K562 (cell line): ENCODE measurements around the gene TRAF3. TPM values are rescaled to one million over a fixed set of nuclear protein-coding genes. Genes with fewer than 3 reads are reported as not detected.

Experiments used
- ATAC-seq: fragments of 200-7000 bp; cut with Tn5 transposase; 3 replicates; pipeline ENCODE4 v1.9.1; 2020; ENCODE audit warnings: moderate library complexity
- BruUV-seq: library from RNA; stranded (reverse); fragments of 400-500 nt; replicated peaks from 2 replicates; lab custom pipeline; 2021; lab: Mats Ljungman, UMichigan
- CTCF ChIA-PET: fragments of 300-600 bp; formaldehyde crosslinking; extraction: SDS; loops from one replicate; lab custom pipeline; 2021; ENCODE audit warnings: low intra/inter-chr PET ratio; lab: Yijun Ruan, JAX
- POLR2A ChIA-PET: fragments of 300-600, 350-650 bp; sonication (Branson Sonifier 250); formaldehyde crosslinking; extraction: SDS; loops from one replicate; lab custom pipeline; 2021; ENCODE audit warnings: antibody characterized with exemption, inconsistent platforms; lab: Yijun Ruan, JAX
- DNase-seq, 4 experiments: peaks; one replicate each; pipeline versions ENCODE4 v3.0.0 to v3.0.0-alpha.2; 2011 to 2018; ENCODE audit warnings: low spot score in 3 of 4, mixed read lengths in 3 of 4; ENCODE audit errors: extremely low read depth in 1 of 4
- FAIRE-seq: peaks from 2 replicates; lab custom pipeline; 2011; peaks lifted over from hg19 to GRCh38; lab: Jason Lieb, UNC
- H2AFZ ChIP-seq: 2 replicates; pipeline ENCODE4 v1.6.0; 2011; ENCODE audit warnings: low read depth, low read length, control low read depth, inconsistent platforms
- H3K27ac ChIP-seq: fragments of 200-600 bp; 3 replicates; pipeline ENCODE4 v1.8.0; 2011; ENCODE audit warnings: low read depth, mild to moderate bottlenecking, control low read depth, inconsistent platforms, low read length, moderate library complexity, mixed read lengths; ENCODE audit errors: extremely low read depth
- H3K27me3 ChIP-seq, 2 experiments: fragments of 300-600 bp in 1 of 2; 2 replicates in 1 of 2; 3 replicates in 1 of 2; pipeline versions ENCODE4 v1.6.0 to v1.8.0; 2011; ENCODE audit warnings: inconsistent platforms in 2 of 2, low read length in 2 of 2, mild to moderate bottlenecking in 1 of 2, mixed read lengths in 1 of 2, moderate library complexity in 1 of 2; ENCODE audit not compliant: control insufficient read depth in 2 of 2, insufficient read depth in 2 of 2
- H3K36me3 ChIP-seq: fragments of 300-600 bp; 3 replicates; pipeline ENCODE4 v1.8.0; 2011; ENCODE audit warnings: mild to moderate bottlenecking, low read length, inconsistent platforms; ENCODE audit not compliant: control insufficient read depth, insufficient read depth
- H3K4me1 ChIP-seq, 2 experiments: fragments of 200-600 bp in 1 of 2; replicated peaks in 1 of 2; 2 replicates in 1 of 2; 3 replicates in 1 of 2; pipeline versions ENCODE4 v1.5.1 to v1.8.0; 2011; ENCODE audit warnings: inconsistent platforms in 2 of 2, low read length in 2 of 2, mild to moderate bottlenecking in 1 of 2, mixed read lengths in 1 of 2, moderate library complexity in 1 of 2; ENCODE audit not compliant: control insufficient read depth in 2 of 2, insufficient read depth in 2 of 2
- H3K4me2 ChIP-seq: 2 replicates; pipeline ENCODE4 v1.6.1; 2011; ENCODE audit warnings: low read length, control low read depth, inconsistent platforms, mixed read lengths; ENCODE audit not compliant: insufficient read depth
- H3K4me3 ChIP-seq: fragments of 200-600 bp; sonication (generic), shearing (Covaris generic); 2 replicates; pipeline ENCODE4 v1.5.1; 2016; ENCODE audit warnings: control low read depth, inconsistent platforms
- H3K79me2 ChIP-seq: fragments of 200-600 bp; 3 replicates; pipeline ENCODE4 v1.8.0; 2011; ENCODE audit warnings: low read length, inconsistent platforms; ENCODE audit not compliant: control insufficient read depth, insufficient read depth
- H3K9ac ChIP-seq, 2 experiments: 2 replicates each; pipeline versions ENCODE4 v1.6.0 to v1.6.1; 2011; ENCODE audit warnings: low read depth in 2 of 2, low read length in 2 of 2, control low read depth in 1 of 2, inconsistent platforms in 1 of 2, mild to moderate bottlenecking in 1 of 2, mixed read lengths in 1 of 2; ENCODE audit not compliant: insufficient read depth in 1 of 2
- H3K9me1 ChIP-seq: one replicate; pipeline ENCODE4 v1.6.0; 2011; ENCODE audit warnings: inconsistent platforms, mild to moderate bottlenecking, low read length, moderate library complexity; ENCODE audit not compliant: control insufficient read depth, insufficient read depth
- H3K9me3 ChIP-seq: replicated peaks from 2 replicates; pipeline ENCODE4 v1.5.1; 2011; ENCODE audit warnings: low read depth, low read length, inconsistent platforms; ENCODE audit not compliant: control insufficient read depth, insufficient read depth
- H4K20me1 ChIP-seq: replicated peaks from 2 replicates; pipeline ENCODE4 v1.6.1; 2011; ENCODE audit warnings: low read length, inconsistent platforms, mixed read lengths; ENCODE audit not compliant: control insufficient read depth, insufficient read depth
- HDAC3 ChIP-seq: fragments of 450-650 bp; IDR thresholded peaks from 2 replicates; pipeline ENCODE4 v1.6.1; 2018; ENCODE audit warnings: borderline replicate concordance, mild to moderate bottlenecking, moderate library complexity; ENCODE audit not compliant: partially characterized antibody
- KLF10 ChIP-seq: fragments of 250-450 bp; sonication (Bioruptor Pico); IDR thresholded peaks from 2 replicates; pipeline ENCODE4 v1.6.1; 2021; ENCODE audit warnings: matching md5 sums
- POLR2A ChIP-seq: fragments of 450-650 bp; conservative IDR thresholded peaks from 2 replicates; pipeline ENCODE4 v1.6.1; 2016
- POLR3G ChIP-seq: IDR thresholded peaks from 2 replicates; pipeline ENCODE4 v1.6.1; 2011; ENCODE audit not compliant: insufficient read length, insufficient replicate concordance; ENCODE audit errors: extremely low read depth
- SMAD3 ChIP-seq: fragments of 450-650 bp; formaldehyde crosslinking; conservative IDR thresholded peaks from 2 replicates; pipeline ENCODE4 v1.4.0; 2020; ENCODE audit warnings: mild to moderate bottlenecking
- SREBF2 ChIP-seq: sonication (generic); formaldehyde crosslinking; IDR thresholded peaks from 2 replicates; pipeline ENCODE4 v1.4.0; 2020; ENCODE audit warnings: mild to moderate bottlenecking, missing genetic modification reagents
- TAL1 ChIP-seq: fragments of 450-650 bp; IDR thresholded peaks from 2 replicates; pipeline ENCODE4 v1.6.1; 2016; ENCODE audit warnings: mild to moderate bottlenecking
- WHSC1 ChIP-seq: IDR thresholded peaks from one replicate; pipeline ENCODE4 v1.6.1; 2012; ENCODE audit warnings: low read length, control low read depth, inconsistent platforms
- ZSCAN29 ChIP-seq: fragments of 450-650 bp; IDR thresholded peaks from 2 replicates; pipeline ENCODE4 v1.6.1; 2017
- WGBS: fragments of 100-300 bp; shearing (Covaris generic); methylation state at CpG from one replicate; pipeline ENCODE4 v1.1.6; 2016; ENCODE audit warnings: low coverage, mixed read lengths; ENCODE audit not compliant: insufficient coverage; ENCODE audit errors: missing lambda C conversion rate; 5-methylcytosine and 5-hydroxymethylcytosine counted together
- in situ Hi-C: fragments of 300-500 bp; cut with MboI; formaldehyde crosslinking; loops from 4 replicates; pipeline ENCODE4 v1.15.0; 2018; ENCODE audit warnings: inconsistent platforms, mixed read lengths
- intact Hi-C: fragments of 100-400 bp; cut with micrococcal nuclease; formaldehyde crosslinking; loops from 2 replicates; pipeline ENCODE4 v1.14.2; 2022
- polyA plus RNA-seq, 8 experiments: library from polyadenylated mRNA; depleted of rRNA in 4 of 8; stranded (reverse) in 5 of 8; unstranded in 3 of 8; fragments of >200 nt; fragmentation: Nextera tagmentation in 2 of 8; fragmentation: Illumina TruSeq in 1 of 8; extraction: Ambion mirVana in 2 of 8; extraction: Trizol in 1 of 8; gene quantifications; 2 replicates each; pipeline versions ENCODE4 v1.2.1 to v1.2.3, GENCODE V29; 2011 to 2014; ENCODE audit warnings: inconsistent platforms in 1 of 8, missing spikeins in 1 of 8
- total RNA-seq, 7 experiments: library from RNA; depleted of rRNA in 6 of 7; stranded (reverse); fragments of >200 nt in 6 of 7; fragmentation: Illumina TruSeq in 2 of 7; extraction: Trizol in 2 of 7; gene quantifications; 2 replicates each; pipeline versions ENCODE4 v1.2.1 to v1.2.3, GENCODE V29; 2011 to 2021; ENCODE audit warnings: low replicate concordance in 1 of 7
- TF ChIP-seq, protein P1 (sequence below): fragments of 450-650 bp; formaldehyde crosslinking; IDR thresholded peaks from 2 replicates; pipeline ENCODE4 v1.4.0; 2020; ENCODE audit warnings: mild to moderate bottlenecking, mixed read lengths
- TF ChIP-seq, protein P2 (sequence below): fragments of 250-450 bp; sonication (Bioruptor Pico); IDR thresholded peaks from 2 replicates; pipeline ENCODE4 v1.4.0; 2020; ENCODE audit warnings: borderline replicate concordance

The TRAF3 gene
- total and polyA plus RNA-seq, 9 of the 15 experiments (the other 6 are each of a cell fraction or from before 2014, with no cell fraction given): 0.52 to 21.3 (median 9.9) TPM

DNA sequence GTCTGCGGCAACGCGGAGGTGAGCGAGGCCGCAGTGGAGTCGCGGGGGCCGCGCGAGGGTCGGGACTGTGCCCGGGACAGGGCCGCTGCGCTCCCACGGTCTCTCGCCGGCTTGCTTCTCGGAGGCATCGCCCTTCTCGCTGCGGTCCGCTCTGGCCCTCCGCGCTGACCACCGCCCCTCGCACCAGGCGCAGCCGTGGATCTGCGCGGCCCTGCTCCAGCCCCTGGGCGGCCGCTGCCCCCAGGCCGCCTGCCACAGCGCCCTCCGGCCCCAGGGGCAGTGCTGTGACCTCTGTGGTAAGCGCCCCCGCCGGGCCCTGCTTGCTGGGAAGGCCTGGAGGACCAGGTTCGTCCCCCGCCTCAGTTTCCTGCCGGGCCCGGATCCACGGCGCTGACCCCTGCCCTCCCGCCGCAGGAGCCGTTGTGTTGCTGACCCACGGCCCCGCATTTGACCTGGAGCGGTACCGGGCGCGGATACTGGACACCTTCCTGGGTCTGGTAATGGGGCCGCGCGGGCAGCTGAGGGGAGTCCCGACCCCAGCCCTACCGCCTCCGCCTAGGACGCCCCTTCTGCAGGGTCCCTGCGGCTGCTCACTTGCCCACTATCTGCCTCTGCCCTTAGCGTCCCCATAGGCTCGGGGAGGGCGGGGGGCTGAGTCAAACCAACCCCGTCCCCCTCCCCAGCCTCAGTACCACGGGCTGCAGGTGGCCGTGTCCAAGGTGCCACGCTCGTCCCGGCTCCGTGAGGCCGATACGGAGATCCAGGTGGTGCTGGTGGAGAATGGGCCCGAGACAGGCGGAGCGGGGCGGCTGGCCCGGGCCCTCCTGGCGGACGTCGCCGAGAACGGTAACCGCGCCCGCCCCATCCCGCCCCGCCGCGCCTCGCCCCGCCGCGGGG, 152.2 kb downstream of the TRAF3 start:
- WGBS: 95% methylated on average over 11 of the region's 94 CpGs
- POLR2A ChIA-PET: no interaction called here
- H3K4me2 ChIP-seq: no peak overlapping the region
- no peak for ATAC-seq
- no peak for DNase-seq
- intact Hi-C loops (no loop called here), in situ Hi-C loops (no loop called here)
- no peaks in the 10 kb centered on the region for H4K20me1 ChIP-seq
- H3K27me3 ChIP-seq: no peaks in the 10 kb centered on the region
- H3K9me1 ChIP-seq: no peaks in the 10 kb centered on the region
- FAIRE-seq: no peak
- TF ChIP-seq HDAC3 (no peak), TAL1 (no peak), SREBF2 (CRISPR knock-in tag) (no peak)
- H3K36me3 ChIP-seq: peaks cover 6% of the 10 kb centered on the region; the same call in 1 of the 3 replicates
- H3K79me2 ChIP-seq: no peaks in the 10 kb centered on the region
- H2AFZ ChIP-seq: no peak overlapping the region
- no peaks in the 10 kb centered on the region for H3K9me3 ChIP-seq
- no peak overlapping the region for H3K27ac ChIP-seq
- no peak overlapping the region for H3K4me3 ChIP-seq
- no TSS peak for BruUV-seq
- H3K9ac ChIP-seq: no peak overlapping the region
- CTCF ChIA-PET: no interaction called here
- peaks cover 0 to 31% of the 10 kb centered on the region in 2 experiments; a peak in 3 of 5 replicates for H3K4me1 ChIP-seq

DNA sequence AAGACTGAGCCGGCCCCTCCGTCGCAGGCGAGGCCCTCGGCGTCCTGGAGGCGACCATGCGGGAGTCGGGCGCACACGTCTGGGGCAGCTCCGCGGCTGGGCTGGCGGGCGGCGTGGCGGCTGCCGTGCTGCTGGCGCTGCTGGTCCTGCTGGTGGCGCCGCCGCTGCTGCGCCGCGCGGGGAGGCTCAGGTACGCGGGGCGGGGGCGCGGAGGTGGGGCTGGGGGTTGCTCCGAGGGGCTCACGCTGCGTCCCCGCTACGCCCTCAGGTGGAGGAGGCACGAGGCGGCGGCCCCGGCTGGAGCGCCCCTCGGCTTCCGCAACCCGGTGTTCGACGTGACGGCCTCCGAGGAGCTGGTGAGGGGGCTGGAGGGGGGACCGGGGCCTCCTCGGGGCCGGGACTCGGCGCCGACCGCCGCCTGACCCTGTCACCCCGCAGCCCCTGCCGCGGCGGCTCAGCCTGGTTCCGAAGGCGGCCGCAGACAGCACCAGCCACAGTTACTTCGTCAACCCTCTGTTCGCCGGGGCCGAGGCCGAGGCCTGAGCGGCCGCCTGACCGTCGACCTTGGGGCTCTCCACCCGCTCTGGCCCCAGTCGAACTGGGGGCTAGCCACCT, 153.0 kb downstream of the TRAF3 start:
- intact Hi-C loops (no loop called here), in situ Hi-C loops (no loop called here)
- H3K9ac ChIP-seq: no peak overlapping the region
- WGBS: 100% methylated on average over 4 of the region's 74 CpGs
- BruUV-seq: no TSS peak
- no peak overlapping the region for H3K4me2 ChIP-seq
- no peak for ATAC-seq
- H2AFZ ChIP-seq: no peak overlapping the region
- no peaks in the 10 kb centered on the region for H3K9me1 ChIP-seq
- H3K79me2 ChIP-seq: no peaks in the 10 kb centered on the region
- FAIRE-seq: no peak
- ChIA-PET CTCF (no interaction called here), POLR2A (no interaction called here)
- no peaks in the 10 kb centered on the region for H3K27me3 ChIP-seq
- H3K4me1 ChIP-seq: peaks cover 0 to 26% of the 10 kb centered on the region in 2 experiments; a peak in 3 of 5 replicates
- no peak for DNase-seq
- H3K9me3 ChIP-seq: no peaks in the 10 kb centered on the region
- no peaks in the 10 kb centered on the region for H4K20me1 ChIP-seq
- no peak overlapping the region for H3K27ac ChIP-seq
- H3K4me3 ChIP-seq: no peak overlapping the region
- H3K36me3 ChIP-seq: peaks cover 6% of the 10 kb centered on the region; the same call in 1 of the 3 replicates
- TF ChIP-seq, protein P1, sequence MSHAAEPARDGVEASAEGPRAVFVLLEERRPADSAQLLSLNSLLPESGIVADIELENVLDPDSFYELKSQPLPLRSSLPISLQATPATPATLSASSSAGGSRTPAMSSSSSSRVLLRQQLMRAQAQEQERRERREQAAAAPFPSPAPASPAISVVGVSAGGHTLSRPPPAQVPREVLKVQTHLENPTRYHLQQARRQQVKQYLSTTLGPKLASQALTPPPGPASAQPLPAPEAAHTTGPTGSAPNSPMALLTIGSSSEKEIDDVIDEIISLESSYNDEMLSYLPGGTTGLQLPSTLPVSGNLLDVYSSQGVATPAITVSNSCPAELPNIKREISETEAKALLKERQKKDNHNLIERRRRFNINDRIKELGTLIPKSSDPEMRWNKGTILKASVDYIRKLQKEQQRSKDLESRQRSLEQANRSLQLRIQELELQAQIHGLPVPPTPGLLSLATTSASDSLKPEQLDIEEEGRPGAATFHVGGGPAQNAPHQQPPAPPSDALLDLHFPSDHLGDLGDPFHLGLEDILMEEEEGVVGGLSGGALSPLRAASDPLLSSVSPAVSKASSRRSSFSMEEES (CRISPR knock-in tag): no peak
- TF ChIP-seq KLF10 (CRISPR knock-in tag) (no peak), POLR3G (no peak), ZSCAN29 (no peak), WHSC1 (no peak), POLR2A (no peak), SMAD3 (CRISPR knock-in tag) (no peak)
- TF ChIP-seq, protein P2, sequence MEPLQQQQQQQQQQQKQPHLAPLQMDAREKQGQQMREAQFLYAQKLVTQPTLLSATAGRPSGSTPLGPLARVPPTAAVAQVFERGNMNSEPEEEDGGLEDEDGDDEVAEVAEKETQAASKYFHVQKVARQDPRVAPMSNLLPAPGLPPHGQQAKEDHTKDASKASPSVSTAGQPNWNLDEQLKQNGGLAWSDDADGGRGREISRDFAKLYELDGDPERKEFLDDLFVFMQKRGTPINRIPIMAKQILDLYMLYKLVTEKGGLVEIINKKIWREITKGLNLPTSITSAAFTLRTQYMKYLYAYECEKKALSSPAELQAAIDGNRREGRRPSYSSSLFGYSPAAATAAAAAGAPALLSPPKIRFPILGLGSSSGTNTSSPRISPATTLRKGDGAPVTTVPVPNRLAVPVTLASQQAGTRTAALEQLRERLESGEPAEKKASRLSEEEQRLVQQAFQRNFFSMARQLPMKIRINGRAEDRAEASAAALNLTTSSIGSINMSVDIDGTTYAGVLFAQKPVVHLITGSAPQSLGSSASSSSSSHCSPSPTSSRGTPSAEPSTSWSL: no peak
